Measurements from ENCODE around the gene RAVER2.
"Not testable (repeated sequence)": the region's sequence is repeated elsewhere in the genome, so short reads cannot be mapped to it uniquely, and the experiment has no call there.

Gene RAVER2

DNA sequence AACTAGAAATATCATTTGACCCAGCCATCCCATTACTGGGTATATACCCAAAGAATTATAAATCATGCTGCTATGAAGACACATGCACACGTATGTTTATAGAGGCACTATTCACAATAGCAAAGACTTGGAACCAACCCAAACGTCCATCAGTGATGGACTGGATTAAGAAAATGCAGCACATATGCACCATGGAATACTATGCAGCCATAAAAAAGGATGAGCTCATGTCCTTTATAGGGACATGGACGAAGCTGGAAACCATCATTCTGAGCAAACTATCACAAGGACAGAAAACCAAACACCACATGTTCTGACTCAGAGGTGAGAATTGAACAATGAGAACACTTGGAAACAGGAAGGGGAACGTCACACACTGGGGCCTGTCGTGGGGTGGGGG, 72.5 kb downstream of the RAVER2 start:
- not testable (repeated sequence) for DNase-seq

DNA sequence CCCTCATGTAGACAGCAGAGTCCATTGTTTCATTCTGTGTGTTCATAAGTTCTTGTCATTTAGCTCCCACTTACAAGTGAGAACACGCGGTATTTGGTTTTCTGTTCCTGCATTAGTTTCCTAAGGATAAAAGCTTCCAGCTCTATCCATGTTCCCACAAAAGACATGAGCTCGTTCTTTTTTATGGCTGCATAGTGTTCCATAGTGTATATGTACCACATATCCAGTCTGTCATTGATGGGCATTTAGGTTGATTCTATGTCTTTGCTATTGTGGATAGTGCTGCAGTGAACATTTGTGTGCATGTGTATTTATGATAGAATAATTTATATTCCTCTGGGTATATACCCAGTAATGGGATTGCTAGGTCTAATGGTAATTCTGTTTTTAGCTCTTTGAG, 75.7 kb downstream of the RAVER2 start:
- not testable (repeated sequence) for DNase-seq

DNA sequence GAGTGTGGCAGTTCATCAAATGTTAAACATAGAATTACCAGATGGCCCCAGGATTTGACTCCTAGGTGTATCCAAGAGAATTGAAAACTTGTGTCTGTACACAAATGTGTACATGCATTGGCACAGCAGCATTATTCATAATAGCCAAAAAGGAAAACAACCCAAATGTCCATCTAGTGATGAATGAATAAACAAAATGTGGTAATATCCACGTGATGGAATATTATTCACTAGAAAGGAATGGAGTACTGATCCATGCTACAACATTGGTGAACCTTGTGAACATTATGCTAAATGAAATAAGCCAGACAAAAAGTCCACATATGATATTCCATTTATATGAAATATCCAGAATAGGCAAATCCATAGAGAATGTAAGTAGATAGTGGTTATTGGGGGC, 77.7 kb downstream of the RAVER2 start:
- no peak for DNase-seq

DNA sequence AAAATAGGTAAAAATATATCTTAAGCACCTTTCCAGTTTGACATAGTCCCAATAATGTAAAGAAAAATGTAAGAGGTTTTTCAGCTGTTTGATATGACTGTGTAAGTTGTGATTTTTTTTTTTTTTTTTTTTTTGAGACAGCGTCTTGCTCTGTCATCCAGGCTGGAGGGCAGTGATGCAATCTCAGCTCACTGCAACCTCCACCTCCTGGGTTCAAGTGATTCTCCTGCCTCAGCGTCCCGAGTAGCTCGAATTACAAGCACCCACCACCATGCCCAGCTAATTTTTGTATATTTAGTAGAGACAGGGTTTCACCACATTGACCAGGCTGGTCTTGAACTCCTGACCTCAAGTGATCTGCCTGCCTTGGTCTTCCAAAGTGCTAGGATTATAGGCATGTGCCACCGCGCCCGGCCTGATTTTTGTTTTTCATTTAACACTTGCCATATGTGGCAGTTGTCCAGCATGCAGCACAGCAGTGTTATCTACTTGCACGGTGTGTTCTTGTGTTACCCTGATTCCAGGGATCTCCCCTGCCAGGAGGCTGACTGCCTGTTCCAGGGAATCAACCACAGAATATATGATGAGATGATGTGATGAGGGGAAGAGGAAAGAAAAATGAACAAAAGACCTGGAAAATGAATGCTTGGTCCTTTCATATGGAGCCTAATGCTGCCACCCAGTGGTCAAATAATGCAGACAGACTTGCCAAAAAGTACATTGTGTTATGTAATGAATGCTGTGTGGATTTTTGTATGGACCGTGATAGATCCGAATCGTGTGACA, 79.0 kb downstream of the RAVER2 start:
- peak; percentile 68 for DNase-seq

GRCh38 chr1:64826991-64827390, 82.1 kb downstream of the RAVER2 start:
- no peak for DNase-seq

- DNase-seq = no peak
Measured at GRCh38 chr1:64828829-64829228, 84.0 kb downstream of the RAVER2 start.

DNA sequence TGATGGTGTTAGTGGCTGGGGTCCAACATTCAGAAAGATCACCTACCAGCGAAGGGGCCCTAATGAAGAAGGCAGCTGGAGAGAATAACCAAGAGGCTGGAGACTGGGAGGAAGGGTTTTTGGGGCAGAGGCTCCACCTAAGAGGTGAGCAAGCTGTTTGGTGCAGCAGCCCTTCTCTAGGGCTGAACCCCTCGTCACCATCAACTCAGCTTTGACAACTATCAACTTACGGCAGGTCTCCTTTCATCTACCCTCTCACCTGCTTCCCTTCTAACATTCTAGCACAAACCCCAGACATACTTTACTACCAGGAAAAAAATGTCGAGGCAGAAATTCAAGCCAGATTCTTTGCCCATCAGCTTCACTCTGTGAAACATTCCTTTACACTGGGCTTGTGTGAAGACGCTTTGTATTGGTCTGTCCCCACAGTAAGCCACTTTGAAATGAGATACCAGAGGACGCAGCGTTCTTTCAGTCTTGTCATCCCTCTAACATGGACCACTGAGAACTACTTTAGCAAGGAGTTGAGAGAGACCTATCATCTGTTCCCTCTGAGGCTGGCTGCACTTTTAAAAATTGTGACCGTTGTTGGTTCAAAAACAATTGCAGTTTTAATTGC, 84.6 kb downstream of the RAVER2 start:
- DNase-seq = no peak

DNA sequence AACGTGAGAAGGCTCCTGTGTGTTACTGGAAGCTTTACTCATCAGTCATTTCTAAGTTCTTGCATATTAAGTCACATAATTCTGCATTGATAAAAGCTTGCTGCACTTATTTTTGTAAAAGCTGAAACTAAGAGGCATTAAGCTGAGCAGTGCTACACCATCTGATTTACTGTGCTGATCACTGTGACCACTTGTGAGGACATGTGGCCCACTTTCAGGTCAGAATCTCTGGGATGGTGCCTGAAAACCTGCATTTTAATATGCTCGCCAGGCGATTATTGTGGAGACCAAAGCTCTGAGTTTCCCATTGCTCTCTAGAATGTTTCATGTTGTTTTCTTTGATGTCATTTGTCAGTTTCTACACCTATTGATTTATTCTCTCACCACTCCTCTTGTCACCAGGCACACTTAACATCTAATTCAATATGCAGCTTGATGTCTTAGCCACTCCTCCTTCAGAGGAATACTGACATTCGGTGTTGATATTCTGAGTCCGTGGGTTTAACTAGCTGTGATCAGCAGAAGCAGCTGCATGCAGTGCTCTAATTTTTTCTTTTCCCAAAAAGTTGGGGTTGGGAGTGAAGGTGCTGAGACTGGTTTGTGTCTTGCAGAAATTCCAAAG, 85.3 kb downstream of the RAVER2 start:
- DNase-seq = no peak

GRCh38 chr1:64834734-64835133, 89.9 kb downstream of the RAVER2 start:
- DNase-seq = no peak

- no peak for DNase-seq
Measured at GRCh38 chr1:64836802-64837201, 91.9 kb downstream of the RAVER2 start.

DNA sequence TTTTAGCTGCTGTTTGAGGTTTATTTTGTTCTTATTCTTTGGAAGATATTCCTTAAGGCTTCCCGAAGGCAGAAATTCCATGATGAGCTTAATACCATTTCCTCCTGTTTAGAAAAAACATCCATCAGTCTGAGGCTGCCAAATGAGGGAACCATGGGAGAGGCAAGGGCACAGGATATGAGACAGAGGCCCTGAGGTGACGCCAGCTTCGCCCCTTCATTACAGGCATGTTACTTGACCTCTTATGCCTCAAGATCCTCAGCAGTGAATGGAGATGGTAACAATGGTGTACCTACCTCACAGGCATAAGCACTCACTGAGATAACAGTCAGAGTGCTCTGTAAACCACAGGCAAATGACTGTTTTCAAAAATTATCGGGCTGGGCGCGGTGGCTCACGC, 93.6 kb downstream of the RAVER2 start:
- DNase-seq = no peak

GRCh38 chr1:64839261-64839660, 94.4 kb downstream of the RAVER2 start:
- no peak for DNase-seq

DNA sequence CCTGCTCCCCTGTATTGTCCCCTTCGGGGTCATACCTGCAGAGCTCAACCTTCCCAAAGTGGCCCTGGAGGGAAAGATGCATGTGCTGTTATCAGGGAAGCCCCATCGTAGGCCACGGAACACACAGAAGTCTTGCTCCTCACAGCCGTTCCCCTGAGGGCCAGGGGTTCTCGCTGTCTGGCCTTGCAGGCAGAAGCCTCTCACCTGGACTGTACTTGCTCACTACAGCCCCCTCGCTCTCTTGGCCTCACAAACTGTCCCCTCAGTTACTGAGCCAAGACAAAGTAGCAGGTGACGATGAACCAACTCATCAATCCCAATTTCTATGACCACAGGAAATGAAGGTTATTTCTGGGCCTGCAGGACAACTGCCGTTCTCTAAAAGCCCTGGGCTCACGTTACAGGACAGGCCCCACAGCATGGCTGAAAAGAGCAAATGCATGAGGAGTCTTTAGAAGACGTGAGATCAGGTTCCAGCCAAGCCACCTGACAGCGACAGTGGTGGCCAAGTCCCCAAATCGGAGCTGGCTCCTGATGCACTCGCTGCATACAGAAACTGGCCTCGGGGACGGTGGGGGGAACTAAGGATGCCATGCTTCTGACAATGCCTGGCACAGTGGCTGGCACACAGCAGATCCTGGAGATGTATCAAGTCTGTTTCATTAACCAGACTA, 95.0 kb downstream of the RAVER2 start:
- no peak for DNase-seq

GRCh38 chr1:64841330-64842065, 96.6 kb downstream of the RAVER2 start:
- DNase-seq = no peak

GRCh38 chr1:64842224-64842623, 97.3 kb downstream of the RAVER2 start:
- DNase-seq = no peak

DNA sequence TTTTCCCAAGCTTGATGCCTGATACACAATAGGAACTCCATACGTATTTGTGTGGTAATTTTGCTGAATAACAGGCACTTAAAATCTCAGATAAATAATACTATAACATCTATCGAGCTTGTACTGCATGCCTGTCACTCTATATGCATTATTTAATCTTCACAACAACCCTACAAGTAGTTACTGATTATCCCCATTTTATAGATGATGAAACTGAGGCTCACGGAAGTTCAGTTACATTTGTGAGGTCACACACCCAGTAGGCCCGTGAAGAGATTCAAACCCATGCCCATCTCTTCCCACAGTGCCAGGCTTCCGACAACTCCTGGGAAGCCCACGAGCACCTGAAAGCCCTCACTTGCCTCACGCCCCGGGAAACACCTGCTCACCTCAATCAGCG, 98.8 kb downstream of the RAVER2 start:
- no peak for DNase-seq

DNA sequence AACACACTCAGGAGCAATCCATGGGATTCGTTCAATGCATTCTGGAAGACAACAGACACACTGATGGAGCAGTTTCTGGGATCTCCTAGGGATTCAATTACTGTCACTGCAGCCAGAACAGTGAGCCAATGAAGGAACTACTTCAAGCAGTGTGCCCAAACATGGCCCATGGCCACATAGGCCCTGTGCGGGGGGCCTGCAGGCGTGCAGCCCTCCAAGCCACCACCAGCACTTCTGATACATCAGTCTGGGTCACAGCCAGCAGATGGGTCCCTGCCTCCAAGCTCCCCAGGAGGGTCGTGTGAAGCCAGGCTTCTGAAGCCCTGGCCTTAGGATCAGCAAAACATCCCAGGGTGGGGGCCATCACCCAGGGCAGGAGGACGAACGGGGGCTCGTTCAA, 99.3 kb downstream of the RAVER2 start:
- DNase-seq = no peak

DNA sequence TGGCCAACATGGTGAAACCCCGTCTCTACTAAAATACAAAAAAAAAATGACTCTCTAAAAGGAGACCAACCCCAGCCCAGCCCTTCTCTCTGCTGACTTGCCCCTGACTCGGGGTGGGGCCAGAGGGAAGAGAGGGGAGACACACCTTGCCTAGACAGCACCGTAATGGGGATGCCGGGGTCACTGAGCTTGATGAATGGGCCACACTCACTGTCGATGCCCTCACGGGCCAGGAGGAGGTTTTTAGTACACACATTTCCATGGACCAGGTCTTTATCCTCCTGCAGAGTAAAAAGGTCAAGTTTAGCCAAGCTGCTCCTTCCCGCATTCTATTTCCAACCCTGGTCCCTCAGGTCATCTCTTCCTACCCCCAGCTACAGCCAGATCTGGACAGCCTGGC, 99.7 kb downstream of the RAVER2 start:
- no peak for DNase-seq

- DNase-seq = no peak
Measured at GRCh38 chr1:64845831-64846425, 101.1 kb downstream of the RAVER2 start.

GRCh38 chr1:64846573-64847430, 101.9 kb downstream of the RAVER2 start:
- no peak for DNase-seq

GRCh38 chr1:64847666-64848065, 102.8 kb downstream of the RAVER2 start:
- DNase-seq = no peak

GRCh38 chr1:64848136-64848535, 103.3 kb downstream of the RAVER2 start:
- no peak for DNase-seq

All from NCI-H446 treated with DMSO at 0.1 percent for 48 hours (cell line).